ENCODE measurements around the gene KRT39. TPM values are rescaled to one million over a fixed set of nuclear protein-coding genes. Genes with fewer than 3 reads are reported as not detected.

KRT39 gene
- not detected in 2 replicates for total RNA-seq

GRCh38 chr17:40966848-40967247 lies at the start of gene KRT39:
KRT39 (minus strand) TSS chr17:40966948; CDS start chr17:40966856, 92 bp downstream.

GRCh38 chr17:41008811-41009210 lies 42.1 kb upstream of the KRT39 start, which contains the start of gene KRTAP3-1:
KRTAP3-1 (minus strand) TSS chr17:41009128; CDS start chr17:41009074, 54 bp downstream.

GRCh38 chr17:40999563-40999962 lies 32.8 kb upstream of the KRT39 start, which contains the start of gene KRTAP3-2:
KRTAP3-2 (minus strand) TSS chr17:40999906; CDS start chr17:40999853, 53 bp downstream.

GRCh38 chr17:40993839-40994238 lies 27.1 kb upstream of the KRT39 start, which contains the start of gene KRTAP3-3:
KRTAP3-3 (minus strand) TSS chr17:40994164; CDS start chr17:40994097, 67 bp downstream.

GRCh38 chr17:40984226-40984625 lies 17.5 kb upstream of the KRT39 start, which contains the start of gene KRT40:
KRT40 (minus strand) TSS chr17:40984326; CDS start chr17:40984273, 53 bp downstream.

GRCh38 chr17:40937384-40937819 lies 29.3 kb downstream of the KRT39 start, which contains the start of gene KRT23:
KRT23 (minus strand) TSS chr17:40937646; CDS start chr17:40936603, 1,043 bp downstream.

Other genes starting within 250 kb of the KRT39 start
- gene KRT25, start 211.6 kb downstream of the KRT39 start, total RNA-seq = not detected in 2 replicates
- gene KRT26, start 194.7 kb downstream of the KRT39 start, total RNA-seq = not detected in 2 replicates
- gene KRT27, start 184.4 kb downstream of the KRT39 start, total RNA-seq = not detected in 2 replicates
- not detected in 2 replicates for gene KRT28, start 167.0 kb downstream of the KRT39 start, total RNA-seq
- 3.0 and 4.9 TPM in 2 replicates for gene KRT10, start 144.3 kb downstream of the KRT39 start, total RNA-seq
- gene KRT12, start 99.7 kb downstream of the KRT39 start, total RNA-seq = not detected in 2 replicates
- gene KRT20, start 81.7 kb downstream of the KRT39 start, total RNA-seq = not detected in 2 replicates
- gene KRT23, start 29.3 kb downstream of the KRT39 start, total RNA-seq = 1.1 TPM in 1 of 2 replicates, not detected in the other
- not detected in 2 replicates for gene KRT40, start 17.4 kb upstream of the KRT39 start, total RNA-seq
- not detected in 2 replicates for gene KRTAP3-3, start 27.2 kb upstream of the KRT39 start, total RNA-seq
- gene KRTAP3-2, start 33.0 kb upstream of the KRT39 start, total RNA-seq = 0.16 TPM in 1 of 2 replicates, not detected in the other
- gene KRTAP3-1, start 42.2 kb upstream of the KRT39 start, total RNA-seq = not detected in 2 replicates
- gene KRTAP1-5, start 60.3 kb upstream of the KRT39 start, total RNA-seq = not detected in 2 replicates
- not detected in 2 replicates for gene KRTAP1-4, start 63.2 kb upstream of the KRT39 start, total RNA-seq
- gene KRTAP1-3, start 67.9 kb upstream of the KRT39 start, total RNA-seq = not detected in 2 replicates
- gene KRTAP1-1, start 74.5 kb upstream of the KRT39 start, total RNA-seq = not detected in 2 replicates
- not detected in 2 replicates for gene KRTAP2-1, start 80.4 kb upstream of the KRT39 start, total RNA-seq
- not detected in 2 replicates for gene KRTAP2-2, start 88.3 kb upstream of the KRT39 start, total RNA-seq
- gene KRTAP2-3, start 93.2 kb upstream of the KRT39 start, total RNA-seq = not detected in 2 replicates
- gene KRTAP2-4, start 98.9 kb upstream of the KRT39 start, total RNA-seq = not detected in 2 replicates
- gene KRTAP4-7, start 117.2 kb upstream of the KRT39 start, total RNA-seq = not detected in 2 replicates
- gene KRTAP4-8, start 131.2 kb upstream of the KRT39 start, total RNA-seq = not detected in 2 replicates
- not detected in 2 replicates for gene KRTAP4-16, start 135.3 kb upstream of the KRT39 start, total RNA-seq
- not detected in 2 replicates for gene KRTAP4-9, start 138.4 kb upstream of the KRT39 start, total RNA-seq
- not detected in 2 replicates for gene KRTAP4-11, start 151.4 kb upstream of the KRT39 start, total RNA-seq
- not detected in 2 replicates for gene KRTAP4-12, start 157.2 kb upstream of the KRT39 start, total RNA-seq
- gene KRTAP4-6, start 173.6 kb upstream of the KRT39 start, total RNA-seq = not detected in 2 replicates
- not detected in 2 replicates for gene KRTAP4-5, start 182.9 kb upstream of the KRT39 start, total RNA-seq
- not detected in 2 replicates for gene KRTAP4-4, start 193.8 kb upstream of the KRT39 start, total RNA-seq
- not detected in 2 replicates for gene KRTAP4-3, start 201.3 kb upstream of the KRT39 start, total RNA-seq
- not detected in 2 replicates for gene KRTAP4-2, start 211.3 kb upstream of the KRT39 start, total RNA-seq
- gene KRTAP4-1, start 218.0 kb upstream of the KRT39 start, total RNA-seq = not detected in 2 replicates
- not detected in 2 replicates for gene KRTAP9-1, start 222.9 kb upstream of the KRT39 start, total RNA-seq

Data from bladder microvascular endothelial cell (primary cell).